ENCODE results near the gene IL17RC.
A peak's percentile ranks its signal among the peaks of the same experiment; 100 is the strongest.
"Not testable (repeated sequence)": the region's sequence is repeated elsewhere in the genome, so short reads cannot be mapped to it uniquely, and the experiment has no call there.

The IL17RC gene, protein sequence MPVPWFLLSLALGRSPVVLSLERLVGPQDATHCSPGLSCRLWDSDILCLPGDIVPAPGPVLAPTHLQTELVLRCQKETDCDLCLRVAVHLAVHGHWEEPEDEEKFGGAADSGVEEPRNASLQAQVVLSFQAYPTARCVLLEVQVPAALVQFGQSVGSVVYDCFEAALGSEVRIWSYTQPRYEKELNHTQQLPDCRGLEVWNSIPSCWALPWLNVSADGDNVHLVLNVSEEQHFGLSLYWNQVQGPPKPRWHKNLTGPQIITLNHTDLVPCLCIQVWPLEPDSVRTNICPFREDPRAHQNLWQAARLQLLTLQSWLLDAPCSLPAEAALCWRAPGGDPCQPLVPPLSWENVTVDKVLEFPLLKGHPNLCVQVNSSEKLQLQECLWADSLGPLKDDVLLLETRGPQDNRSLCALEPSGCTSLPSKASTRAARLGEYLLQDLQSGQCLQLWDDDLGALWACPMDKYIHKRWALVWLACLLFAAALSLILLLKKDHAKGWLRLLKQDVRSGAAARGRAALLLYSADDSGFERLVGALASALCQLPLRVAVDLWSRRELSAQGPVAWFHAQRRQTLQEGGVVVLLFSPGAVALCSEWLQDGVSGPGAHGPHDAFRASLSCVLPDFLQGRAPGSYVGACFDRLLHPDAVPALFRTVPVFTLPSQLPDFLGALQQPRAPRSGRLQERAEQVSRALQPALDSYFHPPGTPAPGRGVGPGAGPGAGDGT

DNA sequence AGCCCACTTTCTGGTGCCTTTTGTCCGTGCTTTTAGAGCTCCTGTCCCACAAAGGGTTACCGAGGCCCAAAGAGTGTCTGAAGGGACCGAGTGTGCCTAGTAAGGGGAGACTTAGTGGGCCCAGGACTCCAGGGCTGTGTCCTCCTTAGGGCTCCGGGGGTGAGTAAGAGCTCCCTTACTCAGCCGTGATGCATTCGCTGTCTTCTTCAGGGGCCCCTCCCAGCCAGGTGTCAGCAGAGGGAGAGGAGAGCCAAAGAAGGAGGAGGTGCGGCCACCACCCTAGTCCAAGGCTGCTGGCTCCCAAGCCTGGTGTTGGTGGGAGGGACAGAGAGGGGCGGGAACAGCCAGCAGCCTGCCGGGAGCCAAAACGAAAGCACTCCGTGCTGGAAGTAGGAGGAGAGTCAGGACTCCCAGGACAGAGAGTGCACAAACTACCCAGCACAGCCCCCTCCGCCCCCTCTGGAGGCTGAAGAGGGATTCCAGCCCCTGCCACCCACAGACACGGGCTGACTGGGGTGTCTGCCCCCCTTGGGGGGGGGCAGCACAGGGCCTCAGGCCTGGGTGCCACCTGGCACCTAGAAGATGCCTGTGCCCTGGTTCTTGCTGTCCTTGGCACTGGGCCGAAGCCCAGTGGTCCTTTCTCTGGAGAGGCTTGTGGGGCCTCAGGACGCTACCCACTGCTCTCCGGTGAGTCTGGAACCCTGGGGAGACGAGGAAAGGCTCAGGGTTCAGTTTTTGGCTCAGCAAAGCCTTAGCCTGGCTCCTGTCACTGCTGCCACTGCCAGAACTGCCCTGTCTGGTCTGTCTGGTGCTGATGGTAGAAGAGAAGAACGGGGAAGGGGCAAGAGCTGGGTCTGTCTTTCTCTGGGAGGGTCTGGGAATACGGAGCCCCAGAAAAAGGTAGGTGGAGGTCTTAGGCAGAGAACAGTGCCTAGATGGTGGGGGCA, at the start of gene IL17RC:
TSS of gene IL17RC (plus strand) at position 365 of the 947 bp plus-strand sequence. CDS start at position 583, 218 bp downstream.
- no peak for TF ChIP-seq CTCF (IDR thresholded peaks at IDR 0.05; ENCODE audit: insufficient read depth, low read depth, low read length, missing control alignments)
- H3K4me3 ChIP-seq (ENCODE audit: low read depth, low read length) = peak within 1 kb of the TSS; percentile 39
- DNase-seq (ENCODE audit: low read depth) = no peak

DNA sequence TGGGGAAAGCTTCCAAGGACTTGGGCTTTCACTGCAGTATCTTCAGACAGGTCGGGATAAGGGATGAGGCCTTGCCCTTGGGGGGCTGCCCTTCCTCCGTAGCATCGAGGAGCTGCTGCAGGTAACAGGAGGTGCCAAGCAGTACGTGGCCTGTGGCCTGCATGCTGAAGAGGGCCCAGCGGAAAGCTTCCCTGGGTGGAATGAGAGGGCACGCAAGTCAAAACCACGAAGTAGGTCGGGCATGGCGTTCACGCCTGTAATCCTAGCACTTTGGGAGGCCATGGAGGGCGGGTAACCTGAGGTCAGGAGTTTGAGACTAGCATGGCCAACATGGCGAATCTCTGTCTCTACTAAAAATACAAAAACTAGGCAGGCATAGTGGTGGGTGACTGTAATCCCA, 49.8 kb upstream of the IL17RC start:
- no peak overlapping the region for H3K4me3 ChIP-seq (ENCODE audit: low read depth, low read length)
- no peak for TF ChIP-seq CTCF (IDR thresholded peaks at IDR 0.05; ENCODE audit: insufficient read depth, low read depth, low read length, missing control alignments)
- no peak for DNase-seq (ENCODE audit: low read depth)

GRCh38 chr3:9869955-9870354, 46.9 kb upstream of the IL17RC start:
- no peak for TF ChIP-seq CTCF (IDR thresholded peaks at IDR 0.05; ENCODE audit: insufficient read depth, low read depth, low read length, missing control alignments)
- no peak overlapping the region for H3K4me3 ChIP-seq (ENCODE audit: low read depth, low read length)
- no peak for DNase-seq (ENCODE audit: low read depth)

GRCh38 chr3:9870978-9871377, 45.9 kb upstream of the IL17RC start:
- no peak overlapping the region for H3K4me3 ChIP-seq (ENCODE audit: low read depth, low read length)
- no peak for DNase-seq (ENCODE audit: low read depth)
- TF ChIP-seq CTCF (IDR thresholded peaks at IDR 0.05; ENCODE audit: insufficient read depth, low read depth, low read length, missing control alignments) = no peak

GRCh38 chr3:9872067-9872466, 44.8 kb upstream of the IL17RC start:
- DNase-seq (ENCODE audit: low read depth); H3K4me3 ChIP-seq (ENCODE audit: low read depth, low read length): not testable (repeated sequence)

GRCh38 chr3:9875448-9875847, 41.5 kb upstream of the IL17RC start:
- TF ChIP-seq CTCF (IDR thresholded peaks at IDR 0.05; ENCODE audit: insufficient read depth, low read depth, low read length, missing control alignments) = no peak
- no peak for DNase-seq (ENCODE audit: low read depth)

GRCh38 chr3:9876255-9876654, 40.6 kb upstream of the IL17RC start:
- not testable (repeated sequence) for H3K4me3 ChIP-seq (ENCODE audit: low read depth, low read length); DNase-seq (ENCODE audit: low read depth)

More at GRCh38 chr3:9875448-9875847, 41.5 kb upstream of the IL17RC start:
- H3K4me3 ChIP-seq (ENCODE audit: low read depth, low read length) = no peak overlapping the region
